Trophoblast cell (in vitro differentiated cells and primary cell): ENCODE measurements around the gene SAMD8.

ENCODE experiments used
- DNase-seq, 2 donors: peaks; one replicate each; pipeline ENCODE4 v3.0.0-alpha.2; 2016
- H2AFZ ChIP-seq: 2 replicates; pipeline ENCODE4 v1.6.1; 2013; ENCODE audit warnings: low read length, moderate library complexity, mild to moderate bottlenecking; ENCODE audit not compliant: insufficient read depth, poor library complexity
- H2AK5ac ChIP-seq: 2 replicates; pipeline ENCODE4 v1.6.1; 2013; ENCODE audit warnings: mild to moderate bottlenecking, low read length
- H2BK120ac ChIP-seq: 2 replicates; pipeline ENCODE4 v1.6.1; 2013; ENCODE audit warnings: low read length, mild to moderate bottlenecking, moderate library complexity; ENCODE audit not compliant: insufficient read depth, poor library complexity
- H2BK12ac ChIP-seq: 2 replicates; pipeline ENCODE4 v1.6.1; 2013; ENCODE audit warnings: mild to moderate bottlenecking, low read length, moderate library complexity
- H2BK5ac ChIP-seq: 2 replicates; pipeline ENCODE4 v1.6.1; 2013; ENCODE audit warnings: low read length, low read depth, moderate library complexity, mild to moderate bottlenecking; ENCODE audit not compliant: poor library complexity
- H3K14ac ChIP-seq: 2 replicates; pipeline ENCODE4 v1.6.1; 2013; ENCODE audit warnings: mild to moderate bottlenecking, low read length
- H3K18ac ChIP-seq: 2 replicates; pipeline ENCODE4 v1.6.1; 2013; ENCODE audit warnings: mild to moderate bottlenecking, low read length
- H3K23ac ChIP-seq: 2 replicates; pipeline ENCODE4 v1.6.1; 2013; ENCODE audit warnings: low read length
- H3K27ac ChIP-seq: 2 replicates; pipeline ENCODE4 v1.5.1; 2013; ENCODE audit warnings: low read depth, mild to moderate bottlenecking, inconsistent platforms, low read length, moderate library complexity
- H3K27me3 ChIP-seq: 2 replicates; pipeline ENCODE4 v1.6.1; 2013; ENCODE audit warnings: inconsistent platforms, mild to moderate bottlenecking, low read length, moderate library complexity; ENCODE audit not compliant: insufficient read depth
- H3K36me3 ChIP-seq, 2 experiments: 1 replicate in 1 of 2; 2 replicates in 1 of 2; pipeline ENCODE4 v1.6.1; 2013; ENCODE audit warnings: low read length in 2 of 2, mild to moderate bottlenecking in 2 of 2, moderate library complexity in 1 of 2; ENCODE audit not compliant: insufficient read depth in 2 of 2, control insufficient read depth in 1 of 2
- H3K4ac ChIP-seq: 2 replicates; pipeline ENCODE4 v1.6.1; 2013; ENCODE audit warnings: low read depth, mild to moderate bottlenecking, low read length, moderate library complexity
- H3K4me1 ChIP-seq, 2 experiments: 1 replicate in 1 of 2; 2 replicates in 1 of 2; pipeline ENCODE4 v1.6.1; 2013; ENCODE audit warnings: low read length in 2 of 2, mild to moderate bottlenecking in 2 of 2, moderate library complexity in 1 of 2; ENCODE audit not compliant: insufficient read depth in 2 of 2, control insufficient read depth in 1 of 2
- H3K4me2 ChIP-seq: 2 replicates; pipeline ENCODE4 v1.6.1; 2013; ENCODE audit warnings: inconsistent platforms, mild to moderate bottlenecking, low read length, moderate library complexity
- H3K4me3 ChIP-seq: 2 replicates; pipeline ENCODE4 v1.5.1; 2013; ENCODE audit warnings: mild to moderate bottlenecking, low read depth, low read length, inconsistent platforms
- H3K79me1 ChIP-seq: one replicate; pipeline ENCODE4 v1.6.1; 2013; ENCODE audit warnings: low read length
- H3K79me2 ChIP-seq: 2 replicates; pipeline ENCODE4 v1.6.1; 2013; ENCODE audit warnings: low read length, mild to moderate bottlenecking; ENCODE audit not compliant: control insufficient read depth, insufficient read depth, poor library complexity
- H3K9ac ChIP-seq: 2 replicates; pipeline ENCODE4 v1.6.1; 2013; ENCODE audit warnings: mild to moderate bottlenecking, low read length
- H3K9me3 ChIP-seq: 2 replicates; pipeline ENCODE4 v1.6.1; 2013; ENCODE audit warnings: low read depth, mild to moderate bottlenecking, control low read depth, inconsistent platforms, low read length; ENCODE audit not compliant: insufficient read depth
- H4K12ac ChIP-seq: 2 replicates; pipeline ENCODE4 v1.6.1; 2013; ENCODE audit warnings: low read depth, mild to moderate bottlenecking, low read length, moderate library complexity
- H4K8ac ChIP-seq: 2 replicates; pipeline ENCODE4 v1.6.1; 2013; ENCODE audit warnings: low read depth, mild to moderate bottlenecking, low read length, moderate library complexity
- H4K91ac ChIP-seq: one replicate; pipeline ENCODE4 v1.6.1; 2013; ENCODE audit warnings: low read depth, mild to moderate bottlenecking, low read length, moderate library complexity
- WGBS: extraction: QIAGEN DNeasy Blood & Tissue Kit; methylation state at CpG from one replicate; pipeline ENCODE4 v1.1.7; 2013; ENCODE audit warnings: missing lambda C conversion rate; ENCODE audit not compliant: insufficient read length, insufficient coverage; ENCODE audit errors: extremely low coverage; 5-methylcytosine and 5-hydroxymethylcytosine counted together

SAMD8 gene

DNA sequence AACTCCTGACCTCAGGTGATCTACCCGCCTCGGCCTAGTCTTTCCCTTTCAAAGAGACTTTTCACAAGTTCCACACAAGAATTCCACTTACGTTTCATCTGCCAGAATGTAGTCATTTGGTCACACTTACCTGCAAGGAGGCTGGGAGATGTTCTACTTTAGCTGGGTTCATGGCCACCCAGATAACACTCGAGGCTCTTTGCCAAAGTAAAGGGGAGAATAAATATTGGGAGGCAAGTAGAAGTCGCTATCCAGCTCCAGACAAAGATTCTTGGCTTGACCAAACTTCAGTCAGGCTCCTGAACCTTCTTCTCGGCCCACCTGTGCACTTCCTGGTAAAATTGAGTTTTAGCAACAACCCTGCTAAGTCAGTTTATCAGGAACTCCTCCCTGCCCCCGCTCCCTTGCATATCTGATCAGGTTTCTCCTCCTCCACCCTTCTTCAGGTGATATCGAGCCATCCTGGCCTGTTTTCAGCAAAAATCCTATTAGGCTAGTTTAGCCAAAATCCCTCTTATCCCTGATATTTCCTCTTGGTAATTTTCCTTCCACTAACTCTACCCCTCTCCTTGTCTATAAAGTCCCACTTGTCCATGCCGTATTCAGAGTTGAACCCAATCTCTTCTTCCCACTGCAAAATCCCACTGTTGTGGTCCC is 25.1 kb upstream of the SAMD8 start:
- WGBS: no CpG with 5 or more reads among the region's 9 CpGs
- no peaks in the 10 kb centered on the region for H3K79me1 ChIP-seq
- H4K12ac ChIP-seq: no peak overlapping the region
- no peak overlapping the region for H3K4ac ChIP-seq
- no peak overlapping the region for H2AK5ac ChIP-seq
- H2BK12ac ChIP-seq: no peak overlapping the region
- H3K9ac ChIP-seq: no peak overlapping the region
- H3K79me2 ChIP-seq: no peaks in the 10 kb centered on the region
- no peak overlapping the region for H3K18ac ChIP-seq
- DNase-seq: no peak
- no peak overlapping the region for H4K91ac ChIP-seq
- no peaks in the 10 kb centered on the region for H3K4me1 ChIP-seq
- H3K36me3 ChIP-seq: no peaks in the 10 kb centered on the region
- no peak overlapping the region for H3K27ac ChIP-seq
- no peak overlapping the region for H3K4me3 ChIP-seq
- no peak overlapping the region for H3K23ac ChIP-seq
- H3K27me3 ChIP-seq: no peaks in the 10 kb centered on the region
- no peak overlapping the region for H2BK120ac ChIP-seq
- H3K9me3 ChIP-seq: peaks cover 1% of the 10 kb centered on the region
- no peak overlapping the region for H3K4me2 ChIP-seq
- no peak overlapping the region for H4K8ac ChIP-seq
- no peak overlapping the region for H2AFZ ChIP-seq
- no peak overlapping the region for H2BK5ac ChIP-seq
- H3K14ac ChIP-seq: no peak overlapping the region

DNA sequence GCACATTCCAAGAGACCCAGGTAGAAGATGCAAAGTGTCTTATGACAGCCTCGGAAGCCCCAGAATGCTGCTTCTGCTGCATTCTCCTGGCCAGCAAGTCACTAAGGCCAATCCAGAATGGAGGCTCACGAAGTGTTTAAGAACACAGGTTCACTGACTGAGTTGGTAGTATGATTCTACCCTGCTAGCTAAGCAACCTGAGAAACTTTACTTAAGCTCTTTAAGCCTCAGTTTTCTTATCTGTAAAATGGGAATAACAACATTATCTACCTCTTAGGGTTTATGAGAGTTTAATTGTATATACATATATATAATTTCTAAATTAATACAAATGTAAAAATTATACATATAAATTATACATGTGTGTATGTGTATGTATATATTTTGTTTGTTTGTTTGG is 22.8 kb upstream of the SAMD8 start:
- Histone ChIP-seq H4K91ac (no peak overlapping the region), H3K9me3 (no peaks in the 10 kb centered on the region), H3K27me3 (no peaks in the 10 kb centered on the region), H3K4ac (no peak overlapping the region), H2BK12ac (no peak overlapping the region), H3K4me3 (no peak overlapping the region), H3K18ac (no peak overlapping the region), H2BK120ac (no peak overlapping the region), H3K14ac (no peak overlapping the region), H3K79me2 (no peaks in the 10 kb centered on the region), H3K27ac (no peak overlapping the region), H4K8ac (no peak overlapping the region), H3K9ac (no peak overlapping the region), H4K12ac (no peak overlapping the region), H3K36me3 (no peaks in the 10 kb centered on the region), H2BK5ac (no peak overlapping the region), H3K4me1 (no peaks in the 10 kb centered on the region), H3K23ac (no peak overlapping the region), H2AK5ac (no peak overlapping the region), H2AFZ (no peak overlapping the region), H3K4me2 (no peak overlapping the region), H3K79me1 (no peaks in the 10 kb centered on the region)
- no peak for DNase-seq
- no CpG with 5 or more reads among the region's 2 CpGs for WGBS

DNA sequence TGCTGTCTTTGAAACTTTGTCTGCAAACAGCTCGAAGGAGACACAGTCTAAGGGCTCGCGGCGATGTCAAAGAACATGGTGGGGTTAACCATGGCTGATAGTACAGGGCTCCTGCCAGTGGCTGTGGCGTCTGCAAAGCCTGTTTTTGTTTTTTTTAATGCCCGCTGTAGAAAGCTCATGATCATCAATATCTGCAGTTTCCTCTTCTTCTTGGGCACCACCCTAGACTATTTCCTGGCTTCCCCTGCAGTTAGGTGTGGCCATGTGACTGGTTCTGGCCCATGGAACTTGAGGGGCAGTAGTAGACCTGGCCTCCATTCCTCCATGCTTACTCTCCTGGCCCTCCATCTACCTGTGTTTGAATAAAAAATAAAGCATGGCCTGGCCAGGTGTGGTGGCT is 21.8 kb upstream of the SAMD8 start:
- no peaks in the 10 kb centered on the region for H3K9me3 ChIP-seq
- no peak overlapping the region for H3K23ac ChIP-seq
- no CpG with 5 or more reads among the region's 6 CpGs for WGBS

GRCh38 chr10:75091146-75091545 is 20.3 kb upstream of the SAMD8 start:
- Histone ChIP-seq H3K4me2 (no peak overlapping the region), H4K91ac (no peak overlapping the region), H2BK120ac (no peak overlapping the region), H2BK12ac (no peak overlapping the region), H3K18ac (no peak overlapping the region), H4K12ac (no peak overlapping the region), H3K79me1 (no peaks in the 10 kb centered on the region), H3K23ac (no peak overlapping the region), H2AK5ac (no peak overlapping the region), H4K8ac (no peak overlapping the region), H3K9me3 (no peaks in the 10 kb centered on the region), H3K4ac (no peak overlapping the region), H2BK5ac (no peak overlapping the region), H3K27me3 (no peaks in the 10 kb centered on the region), H3K14ac (no peak overlapping the region), H2AFZ (no peak overlapping the region), H3K27ac (no peak overlapping the region), H3K79me2 (no peaks in the 10 kb centered on the region), H3K36me3 (no peaks in the 10 kb centered on the region), H3K9ac (no peak overlapping the region), H3K4me3 (no peak overlapping the region), H3K4me1 (no peaks in the 10 kb centered on the region)
- DNase-seq: no peak
- WGBS: no CpG with 5 or more reads among the region's 3 CpGs

More for the DNA sequence above, 21.8 kb upstream of the SAMD8 start:
- no peak overlapping the region for H2BK12ac ChIP-seq
- no peak overlapping the region for H4K91ac ChIP-seq
- no peak overlapping the region for H4K8ac ChIP-seq
- H3K36me3 ChIP-seq: no peaks in the 10 kb centered on the region
- H3K4me2 ChIP-seq: no peak overlapping the region
- H3K27ac ChIP-seq: no peak overlapping the region
- no peaks in the 10 kb centered on the region for H3K4me1 ChIP-seq
- no peak overlapping the region for H4K12ac ChIP-seq
- H3K4ac ChIP-seq: no peak overlapping the region
- no peaks in the 10 kb centered on the region for H3K79me1 ChIP-seq
- H3K14ac ChIP-seq: no peak overlapping the region
- no peak overlapping the region for H3K18ac ChIP-seq
- H2BK120ac ChIP-seq: no peak overlapping the region
- DNase-seq: no peak
- no peaks in the 10 kb centered on the region for H3K79me2 ChIP-seq
- no peak overlapping the region for H2BK5ac ChIP-seq
- no peaks in the 10 kb centered on the region for H3K27me3 ChIP-seq
- no peak overlapping the region for H2AK5ac ChIP-seq
- H3K4me3 ChIP-seq: no peak overlapping the region
- H2AFZ ChIP-seq: no peak overlapping the region
- H3K9ac ChIP-seq: no peak overlapping the region
